HepG2 (cell line): Measurements from ENCODE around the gene NGDN. TPM values are rescaled to one million over a fixed set of nuclear protein-coding genes. Genes with fewer than 3 reads are reported as not detected.
"Not testable (repeated sequence)": the region's sequence is repeated elsewhere in the genome, so short reads cannot be mapped to it uniquely, and the experiment has no call there.

Experiments
- TCF12 ChIP-seq, 2 experiments: fragments of 450-650 bp in 1 of 2; sonication (generic) in 1 of 2; formaldehyde crosslinking in 1 of 2; IDR thresholded peaks; 2 replicates each; pipeline versions ENCODE4 v1.6.1 to v1.8.0; 2017 to 2022; ENCODE audit warnings: antibody characterized with exemption in 1 of 2, mild to moderate bottlenecking in 1 of 2, missing genetic modification reagents in 1 of 2, moderate library complexity in 1 of 2
- ZNF333 ChIP-seq: sonication (generic); formaldehyde crosslinking; IDR thresholded peaks from 2 replicates; pipeline ENCODE4 v1.4.0; 2020; ENCODE audit warnings: mild to moderate bottlenecking, missing genetic modification reagents, borderline replicate concordance
- polyA plus RNA-seq, 8 experiments: library from polyadenylated mRNA; depleted of rRNA in 3 of 8; stranded (reverse) in 7 of 8; unstranded in 1 of 8; fragments of >200 nt; fragmentation: Illumina TruSeq in 4 of 8; extraction: Trizol in 4 of 8; gene quantifications; 2 replicates each; pipeline versions ENCODE4 v1.2.1 to v1.2.3, GENCODE V29; 2011 to 2016; ENCODE audit warnings: low read depth in 4 of 8, missing spikeins in 1 of 8, mixed read lengths in 1 of 8; ENCODE audit not compliant: insufficient read depth in 1 of 8
- total RNA-seq, 5 experiments: library from RNA; depleted of rRNA; stranded (reverse); fragments of >200 nt; fragmentation: Illumina TruSeq; extraction: Trizol; gene quantifications; 2 replicates each; pipeline ENCODE4 v1.2.3, GENCODE V29; 2016; ENCODE audit warnings: low read depth in 1 of 5
- TF ChIP-seq, protein P1 (sequence below): sonication (generic); formaldehyde crosslinking; IDR thresholded peaks from 2 replicates; pipeline ENCODE4 v1.4.0; 2020; ENCODE audit warnings: missing genetic modification reagents
- TF ChIP-seq, protein P2 (sequence below): sonication (generic); formaldehyde crosslinking; IDR thresholded peaks from 2 replicates; pipeline ENCODE4 v1.8.0; 2022; ENCODE audit warnings: mild to moderate bottlenecking, missing genetic modification reagents, borderline replicate concordance
- TF ChIP-seq, protein P3 (sequence below): sonication (generic); formaldehyde crosslinking; IDR thresholded peaks from 2 replicates; pipeline ENCODE4 v1.5.0; 2020; ENCODE audit warnings: mild to moderate bottlenecking, missing genetic modification reagents, moderate library complexity

Gene NGDN
- total and polyA plus RNA-seq, 2 of the 13 experiments (the other 11 are each of a cell fraction or from before 2014, with no cell fraction given) = 154 to 216 TPM

DNA sequence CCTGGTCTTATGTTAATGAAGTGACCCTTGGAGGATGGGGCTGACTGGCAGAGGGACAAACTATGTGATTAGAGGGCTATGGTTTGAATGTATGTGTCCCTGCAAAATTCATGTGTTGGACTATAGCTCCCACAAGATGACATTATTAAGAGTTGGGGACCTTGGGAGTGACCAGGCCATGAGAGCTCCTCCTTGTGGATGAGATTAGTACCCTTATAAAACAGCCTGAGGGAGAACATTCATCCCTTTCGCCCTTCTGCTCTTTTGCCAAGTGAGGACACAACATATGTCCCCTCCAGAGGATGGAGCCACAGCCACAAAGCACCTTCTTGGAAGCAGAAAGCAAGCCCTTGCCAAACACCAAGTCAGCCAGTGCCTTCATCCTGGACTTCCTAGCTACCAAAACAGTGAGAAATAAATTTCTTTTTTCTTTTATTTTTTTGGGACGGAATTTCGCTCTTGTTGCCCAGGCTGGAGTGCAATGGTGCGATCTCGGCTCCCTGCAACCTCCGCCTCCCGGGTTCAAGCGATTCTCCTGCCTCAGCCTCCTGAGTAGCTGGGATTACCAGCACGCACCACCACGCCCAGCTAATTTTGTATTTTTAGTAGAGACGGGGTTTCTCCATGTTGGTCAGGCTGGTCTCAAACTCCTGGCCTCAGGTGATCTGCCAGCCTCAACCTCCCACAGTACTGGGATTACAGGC lies 12.5 kb upstream of the NGDN start (continued):
- TF ChIP-seq ZNF333 = 0 out of 2 replicates have a peak, but pooled peaks have one; percentile 9
- TF ChIP-seq, protein P1, sequence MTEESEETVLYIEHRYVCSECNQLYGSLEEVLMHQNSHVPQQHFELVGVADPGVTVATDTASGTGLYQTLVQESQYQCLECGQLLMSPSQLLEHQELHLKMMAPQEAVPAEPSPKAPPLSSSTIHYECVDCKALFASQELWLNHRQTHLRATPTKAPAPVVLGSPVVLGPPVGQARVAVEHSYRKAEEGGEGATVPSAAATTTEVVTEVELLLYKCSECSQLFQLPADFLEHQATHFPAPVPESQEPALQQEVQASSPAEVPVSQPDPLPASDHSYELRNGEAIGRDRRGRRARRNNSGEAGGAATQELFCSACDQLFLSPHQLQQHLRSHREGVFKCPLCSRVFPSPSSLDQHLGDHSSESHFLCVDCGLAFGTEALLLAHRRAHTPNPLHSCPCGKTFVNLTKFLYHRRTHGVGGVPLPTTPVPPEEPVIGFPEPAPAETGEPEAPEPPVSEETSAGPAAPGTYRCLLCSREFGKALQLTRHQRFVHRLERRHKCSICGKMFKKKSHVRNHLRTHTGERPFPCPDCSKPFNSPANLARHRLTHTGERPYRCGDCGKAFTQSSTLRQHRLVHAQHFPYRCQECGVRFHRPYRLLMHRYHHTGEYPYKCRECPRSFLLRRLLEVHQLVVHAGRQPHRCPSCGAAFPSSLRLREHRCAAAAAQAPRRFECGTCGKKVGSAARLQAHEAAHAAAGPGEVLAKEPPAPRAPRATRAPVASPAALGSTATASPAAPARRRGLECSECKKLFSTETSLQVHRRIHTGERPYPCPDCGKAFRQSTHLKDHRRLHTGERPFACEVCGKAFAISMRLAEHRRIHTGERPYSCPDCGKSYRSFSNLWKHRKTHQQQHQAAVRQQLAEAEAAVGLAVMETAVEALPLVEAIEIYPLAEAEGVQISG (CRISPR knock-in tag) = 0 out of 2 replicates have a peak, but pooled peaks have one; percentile 24
- TF ChIP-seq, protein P2, sequence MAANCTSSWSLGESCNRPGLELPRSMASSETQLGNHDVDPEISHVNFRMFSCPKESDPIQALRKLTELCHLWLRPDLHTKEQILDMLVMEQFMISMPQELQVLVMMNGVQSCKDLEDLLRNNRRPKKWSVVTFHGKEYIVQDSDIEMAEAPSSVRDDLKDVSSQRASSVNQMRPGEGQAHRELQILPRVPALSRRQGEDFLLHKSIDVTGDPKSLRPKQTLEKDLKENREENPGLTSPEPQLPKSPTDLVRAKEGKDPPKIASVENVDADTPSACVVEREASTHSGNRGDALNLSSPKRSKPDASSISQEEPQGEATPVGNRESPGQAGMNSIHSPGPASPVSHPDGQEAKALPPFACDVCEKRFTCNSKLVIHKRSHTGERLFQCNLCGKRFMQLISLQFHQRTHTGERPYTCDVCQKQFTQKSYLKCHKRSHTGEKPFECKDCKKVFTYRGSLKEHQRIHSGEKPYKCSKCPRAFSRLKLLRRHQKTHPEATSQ (CRISPR knock-in tag) = 0 out of 2 replicates have a peak, but pooled peaks have one; percentile 17
- TF ChIP-seq, protein P3, sequence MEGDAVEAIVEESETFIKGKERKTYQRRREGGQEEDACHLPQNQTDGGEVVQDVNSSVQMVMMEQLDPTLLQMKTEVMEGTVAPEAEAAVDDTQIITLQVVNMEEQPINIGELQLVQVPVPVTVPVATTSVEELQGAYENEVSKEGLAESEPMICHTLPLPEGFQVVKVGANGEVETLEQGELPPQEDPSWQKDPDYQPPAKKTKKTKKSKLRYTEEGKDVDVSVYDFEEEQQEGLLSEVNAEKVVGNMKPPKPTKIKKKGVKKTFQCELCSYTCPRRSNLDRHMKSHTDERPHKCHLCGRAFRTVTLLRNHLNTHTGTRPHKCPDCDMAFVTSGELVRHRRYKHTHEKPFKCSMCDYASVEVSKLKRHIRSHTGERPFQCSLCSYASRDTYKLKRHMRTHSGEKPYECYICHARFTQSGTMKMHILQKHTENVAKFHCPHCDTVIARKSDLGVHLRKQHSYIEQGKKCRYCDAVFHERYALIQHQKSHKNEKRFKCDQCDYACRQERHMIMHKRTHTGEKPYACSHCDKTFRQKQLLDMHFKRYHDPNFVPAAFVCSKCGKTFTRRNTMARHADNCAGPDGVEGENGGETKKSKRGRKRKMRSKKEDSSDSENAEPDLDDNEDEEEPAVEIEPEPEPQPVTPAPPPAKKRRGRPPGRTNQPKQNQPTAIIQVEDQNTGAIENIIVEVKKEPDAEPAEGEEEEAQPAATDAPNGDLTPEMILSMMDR = peak; percentile 37; the same call in 1 of the 2 replicates
- TF ChIP-seq TCF12 (IDR thresholded peaks at IDR 0.05) = not testable (repeated sequence)
- TF ChIP-seq TCF12 (CRISPR knock-in tag; IDR thresholded peaks at IDR 0.05) = 0 out of 2 replicates have a peak, but pooled peaks have one; percentile 56
